GM12878 (cell line): ENCODE measurements around the gene TCF4. TPM values are rescaled to one million over a fixed set of nuclear protein-coding genes. Genes with fewer than 3 reads are reported as not detected.

Experiments used
- ATAC-seq: fragments of 200-7000 bp; cut with Tn5 transposase; 3 replicates; pipeline ENCODE4 v1.9.1; 2020; ENCODE audit warnings: mild to moderate bottlenecking, moderate library complexity
- BruUV-seq: library from RNA; stranded (reverse); fragments of 400-500 nt; replicated peaks from 2 replicates; lab custom pipeline; 2021; lab: Mats Ljungman, UMichigan
- CTCF ChIA-PET: fragments of 300-600 bp; sonication (Branson Sonifier 250); formaldehyde crosslinking; extraction: SDS; loops from one replicate; lab custom pipeline; 2021; ENCODE audit warnings: inconsistent platforms; lab: Yijun Ruan, JAX
- POLR2A ChIA-PET: fragments of 350-600 bp; formaldehyde crosslinking; extraction: SDS; loops from one replicate; lab custom pipeline; 2021; ENCODE audit warnings: inconsistent platforms; lab: Charles Lee
- RAD21 ChIA-PET: fragments of 300-600 bp; sonication (Branson Sonifier 250); formaldehyde crosslinking; loops from one replicate; lab custom pipeline; 2023; ENCODE audit warnings: antibody characterized with exemption; ENCODE audit not compliant: unreplicated experiment; lab: Charles Lee
- SMC1A ChIA-PET: fragments of 300-600 bp; sonication (Branson Sonifier 250); formaldehyde crosslinking; loops from one replicate; lab custom pipeline; 2023; ENCODE audit not compliant: unreplicated experiment, uncharacterized antibody; lab: Charles Lee
- DNase-seq: peaks from one replicate; pipeline ENCODE4 v3.0.0-alpha.2; 2011; ENCODE audit warnings: low read depth, low spot score
- FAIRE-seq: peaks from 3 replicates; lab custom pipeline; 2011; peaks lifted over from hg19 to GRCh38; lab: Jason Lieb, UNC
- H2AFZ ChIP-seq: 2 replicates; pipeline ENCODE4 v1.6.0; 2011; ENCODE audit warnings: low read depth, low read length, control low read depth; ENCODE audit not compliant: control insufficient read depth
- H3K27ac ChIP-seq: 2 replicates; pipeline ENCODE4 v1.5.1; 2011; ENCODE audit warnings: control low read depth; ENCODE audit not compliant: control insufficient read depth, insufficient read depth
- H3K27me3 ChIP-seq, 2 experiments: replicated peaks in 1 of 2; 2 replicates each; pipeline versions ENCODE4 v1.6.0 to v1.6.1; 2011; ENCODE audit warnings: low read length in 1 of 2; ENCODE audit not compliant: control insufficient read depth in 2 of 2, insufficient read depth in 2 of 2
- H3K36me3 ChIP-seq, 2 experiments: 2 replicates each; pipeline ENCODE4 v1.5.1; 2011; ENCODE audit warnings: low read length in 1 of 2; ENCODE audit not compliant: control insufficient read depth in 2 of 2, insufficient read depth in 2 of 2
- H3K4me1 ChIP-seq: 2 replicates; pipeline ENCODE4 v1.6.1; 2011; ENCODE audit warnings: mild to moderate bottlenecking, low read length, moderate library complexity, mixed read lengths; ENCODE audit not compliant: control insufficient read depth, insufficient read depth
- H3K4me2 ChIP-seq: 2 replicates; pipeline ENCODE4 v1.6.0; 2011; ENCODE audit warnings: control low read depth; ENCODE audit not compliant: control insufficient read depth, insufficient read depth
- H3K4me3 ChIP-seq: fragments of 200-600 bp; sonication (generic); 2 replicates; pipeline ENCODE4 v1.5.1; 2016
- H3K79me2 ChIP-seq: 2 replicates; pipeline ENCODE4 v1.6.0; 2011; ENCODE audit warnings: low read length; ENCODE audit not compliant: control insufficient read depth, insufficient read depth
- H3K9ac ChIP-seq: 2 replicates; pipeline ENCODE4 v1.8.0; 2011; ENCODE audit warnings: low read length, control low read depth, mixed read lengths; ENCODE audit not compliant: control insufficient read depth, insufficient read depth
- H3K9me3 ChIP-seq: replicated peaks from 3 replicates; pipeline ENCODE4 v1.5.1; 2011; ENCODE audit warnings: mild to moderate bottlenecking, low read length; ENCODE audit not compliant: control insufficient read depth, insufficient read depth
- H4K20me1 ChIP-seq: 2 replicates; pipeline ENCODE4 v1.6.0; 2011; ENCODE audit not compliant: control insufficient read depth, insufficient read depth
- CBX5 ChIP-seq: sonication (generic); IDR thresholded peaks from 2 replicates; pipeline ENCODE4 v1.6.1; 2016; ENCODE audit warnings: low read depth, moderate library complexity, mild to moderate bottlenecking, inconsistent platforms
- IRF4 ChIP-seq: IDR thresholded peaks from 2 replicates; pipeline ENCODE4 v1.6.1; 2011; ENCODE audit warnings: low read depth, low read length
- RBBP5 ChIP-seq: fragments of 200-600 bp; sonication (generic); conservative IDR thresholded peaks from 2 replicates; pipeline ENCODE4 v1.6.1; 2016
- RUNX3 ChIP-seq: IDR thresholded peaks from 2 replicates; pipeline ENCODE4 v1.6.1; 2012; ENCODE audit warnings: low read length, inconsistent platforms
- SMARCA5 ChIP-seq: fragments of 450-650 bp; IDR thresholded peaks from 2 replicates; pipeline ENCODE4 v1.6.1; 2017; ENCODE audit warnings: mild to moderate bottlenecking
- YBX1 ChIP-seq: fragments of 450-650 bp; IDR thresholded peaks from 2 replicates; pipeline ENCODE4 v1.6.1; 2016; ENCODE audit warnings: antibody characterized with exemption
- YY1 ChIP-seq: IDR thresholded peaks from 2 replicates; pipeline ENCODE4 v1.6.1; 2011; ENCODE audit warnings: low read depth, mild to moderate bottlenecking, low read length
- ZNF24 ChIP-seq: fragments of 450-650 bp; IDR thresholded peaks from 2 replicates; pipeline ENCODE4 v1.6.1; 2017; ENCODE audit warnings: antibody characterized with exemption, mild to moderate bottlenecking
- WGBS: methylation state at CpG from one replicate; pipeline ENCODE4 v1.1.6; 2016; ENCODE audit warnings: low lambda C conversion rate; ENCODE audit not compliant: insufficient replicate concordance, insufficient coverage; ENCODE audit errors: missing lambda C conversion rate; 5-methylcytosine and 5-hydroxymethylcytosine counted together
- in situ Hi-C: fragments of 300-500 bp; cut with MboI; formaldehyde crosslinking; loops from 9 replicates; pipeline ENCODE4 v1.14.3; 2018; ENCODE audit warnings: mixed read lengths
- intact Hi-C: fragments of 100-400 bp; cut with micrococcal nuclease; formaldehyde crosslinking; loops from one replicate; pipeline ENCODE4 v1.14.2; 2022; ENCODE audit not compliant: unreplicated experiment
- polyA plus RNA-seq, 11 experiments: library from polyadenylated mRNA; depleted of rRNA in 4 of 11; unstranded in 6 of 11; stranded (reverse) in 5 of 11; fragments of >200 nt; fragmentation: Nextera tagmentation in 4 of 11; fragmentation: Illumina TruSeq in 1 of 11; extraction: Ambion mirVana in 4 of 11; extraction: Trizol in 1 of 11; gene quantifications; 1 replicate in 1 of 11; 2 replicates in 10 of 11; pipeline versions ENCODE4 v1.2.1 to v1.2.3, GENCODE V29; 2011 to 2016; ENCODE audit warnings: inconsistent platforms in 2 of 11, missing spikeins in 2 of 11, low read depth in 1 of 11
- total RNA-seq, 4 experiments: library from RNA; depleted of rRNA in 3 of 4; stranded (reverse); fragments of >200 nt in 3 of 4; fragmentation: Illumina TruSeq in 1 of 4; extraction: Trizol in 1 of 4; gene quantifications; 2 replicates each; pipeline versions ENCODE4 v1.2.1 to v1.2.3, GENCODE V29; 2013 to 2021
- TF ChIP-seq, protein P1 (sequence below): IDR thresholded peaks from 2 replicates; pipeline ENCODE4 v1.6.1; 2012; ENCODE audit warnings: low read depth, low read length, improper control_type of control experiment
- TF ChIP-seq, protein P2 (sequence below): fragments of 150-350 bp; IDR thresholded peaks from 2 replicates; pipeline ENCODE4 v1.6.1; 2014; ENCODE audit warnings: mild to moderate bottlenecking, low read depth, low read length
- TF ChIP-seq, protein P3 (sequence below), 3 experiments: IDR thresholded peaks in 2 of 3; conservative IDR thresholded peaks in 1 of 3; 2 replicates each; pipeline ENCODE4 v1.5.1; 2011; ENCODE audit warnings: low read depth in 3 of 3, low read length in 3 of 3, mild to moderate bottlenecking in 3 of 3, control low read depth in 2 of 3, moderate library complexity in 2 of 3, inconsistent platforms in 1 of 3, mixed read lengths in 1 of 3; ENCODE audit not compliant: control insufficient read depth in 2 of 3, insufficient read depth in 1 of 3; ENCODE audit errors: extremely low read depth in 1 of 3
- TF ChIP-seq, protein P4 (sequence below): fragments of 450-650 bp; IDR thresholded peaks from 2 replicates; pipeline ENCODE4 v1.6.1; 2017; ENCODE audit warnings: mild to moderate bottlenecking, moderate library complexity

TCF4 gene
- total and polyA plus RNA-seq, 10 of the 15 experiments (the other 5 are each of a cell fraction or from before 2014, with no cell fraction given): 15.2 to 94.0 (median 31.5) TPM

DNA sequence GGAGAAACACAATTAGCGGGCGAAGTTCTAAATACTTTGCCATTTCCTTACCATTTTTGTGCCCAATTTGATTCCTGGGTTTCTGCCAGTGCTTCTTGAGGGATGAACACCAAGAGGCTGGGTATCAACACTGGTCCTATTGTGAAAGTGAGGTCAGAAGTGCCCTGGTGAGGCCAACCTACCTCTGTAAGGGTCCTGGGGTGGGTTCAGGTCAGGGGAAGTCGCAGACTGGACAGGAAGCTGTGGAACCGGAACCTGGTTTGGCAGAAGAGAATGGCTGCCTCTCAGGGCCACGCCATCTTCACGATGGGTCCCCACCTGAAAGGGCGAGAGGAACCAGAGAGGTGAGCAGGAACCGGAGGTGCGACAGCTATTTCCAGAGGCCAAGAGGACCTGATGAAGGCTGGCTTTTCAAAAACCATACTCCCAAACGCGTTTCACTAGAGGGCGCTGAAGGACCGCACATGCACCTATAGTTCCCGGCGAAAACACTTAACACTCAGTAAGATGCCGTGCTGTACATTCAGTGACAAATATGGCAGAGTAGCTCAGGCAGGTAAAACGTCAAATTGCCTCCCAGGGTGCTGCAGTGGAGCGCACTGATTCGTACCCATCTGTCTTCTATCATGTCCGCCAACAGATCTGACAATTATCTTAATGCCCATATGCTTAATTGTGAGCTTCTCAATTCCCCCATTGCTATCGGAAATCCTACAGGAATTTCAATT lies 353.5 kb downstream of the TCF4 start:
- ChIA-PET SMC1A (interaction anchor here (0.5 to 9.0 kb wide), 62 partner anchors 8 to 1340 kb away, joined by 3 to 98 read pairs (median 4); no protein-coding TSS in a partner anchor), RAD21 (interaction anchor here (0.6 to 5.3 kb wide), 41 partner anchors 9 to 1342 kb away, joined by 3 to 60 read pairs (median 4); no protein-coding TSS in a partner anchor), CTCF (interaction anchor here (0.6 to 10.8 kb wide), 80 partner anchors 8 to 1368 kb away, joined by 3 to 153 read pairs (median 4); no protein-coding TSS in a partner anchor), POLR2A (interaction anchor here (0.6 to 1.5 kb wide), 5 partner anchors 24 to 109 kb away, joined by 3 to 6 read pairs (median 4); no protein-coding TSS in a partner anchor)
- WGBS: 31% methylated on average over 21 of the region's 21 CpGs
- no peak overlapping the region for H3K4me2 ChIP-seq
- H2AFZ ChIP-seq: no peak overlapping the region
- no peaks in the 10 kb centered on the region; the same call in none of the 2 replicates for H3K79me2 ChIP-seq
- H3K27ac ChIP-seq: no peak overlapping the region
- H4K20me1 ChIP-seq: no peaks in the 10 kb centered on the region
- no peaks in the 10 kb centered on the region for H3K27me3 ChIP-seq
- H3K9ac ChIP-seq: no peak overlapping the region
- no peaks in the 10 kb centered on the region for H3K9me3 ChIP-seq
- in situ Hi-C loops (loop anchor here (10.0 kb wide), 3 partner anchors 170 to 1340 kb away; no protein-coding TSS in a partner anchor), intact Hi-C loops (loop anchor here (1.0 to 10.0 kb wide), 5 partner anchors 41 to 340 kb away; no protein-coding TSS in a partner anchor)
- H3K36me3 ChIP-seq: peaks cover 16 to 23% of the 10 kb centered on the region in 2 experiments
- peak; percentile 53 for DNase-seq
- ATAC-seq: peak; percentile 87
- no TSS peak for BruUV-seq
- peak; percentile 92 for FAIRE-seq
- no peak overlapping the region for H3K4me3 ChIP-seq
- peaks cover 19% of the 10 kb centered on the region for H3K4me1 ChIP-seq
- TF ChIP-seq, protein P1, sequence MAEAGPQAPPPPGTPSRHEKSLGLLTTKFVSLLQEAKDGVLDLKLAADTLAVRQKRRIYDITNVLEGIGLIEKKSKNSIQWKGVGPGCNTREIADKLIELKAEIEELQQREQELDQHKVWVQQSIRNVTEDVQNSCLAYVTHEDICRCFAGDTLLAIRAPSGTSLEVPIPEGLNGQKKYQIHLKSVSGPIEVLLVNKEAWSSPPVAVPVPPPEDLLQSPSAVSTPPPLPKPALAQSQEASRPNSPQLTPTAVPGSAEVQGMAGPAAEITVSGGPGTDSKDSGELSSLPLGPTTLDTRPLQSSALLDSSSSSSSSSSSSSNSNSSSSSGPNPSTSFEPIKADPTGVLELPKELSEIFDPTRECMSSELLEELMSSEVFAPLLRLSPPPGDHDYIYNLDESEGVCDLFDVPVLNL: no peak
- TF ChIP-seq RUNX3: peak; percentile 48
- TF ChIP-seq SMARCA5: 0 out of 2 replicates have a peak, but pooled peaks have one; percentile 68
- TF ChIP-seq, protein P2, sequence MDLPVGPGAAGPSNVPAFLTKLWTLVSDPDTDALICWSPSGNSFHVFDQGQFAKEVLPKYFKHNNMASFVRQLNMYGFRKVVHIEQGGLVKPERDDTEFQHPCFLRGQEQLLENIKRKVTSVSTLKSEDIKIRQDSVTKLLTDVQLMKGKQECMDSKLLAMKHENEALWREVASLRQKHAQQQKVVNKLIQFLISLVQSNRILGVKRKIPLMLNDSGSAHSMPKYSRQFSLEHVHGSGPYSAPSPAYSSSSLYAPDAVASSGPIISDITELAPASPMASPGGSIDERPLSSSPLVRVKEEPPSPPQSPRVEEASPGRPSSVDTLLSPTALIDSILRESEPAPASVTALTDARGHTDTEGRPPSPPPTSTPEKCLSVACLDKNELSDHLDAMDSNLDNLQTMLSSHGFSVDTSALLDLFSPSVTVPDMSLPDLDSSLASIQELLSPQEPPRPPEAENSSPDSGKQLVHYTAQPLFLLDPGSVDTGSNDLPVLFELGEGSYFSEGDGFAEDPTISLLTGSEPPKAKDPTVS: no peak
- TF ChIP-seq YY1: peak; percentile 80
- 0 out of 2 replicates have a peak, but pooled peaks have one; percentile 28 for TF ChIP-seq ZNF24
- TF ChIP-seq, protein P3, sequence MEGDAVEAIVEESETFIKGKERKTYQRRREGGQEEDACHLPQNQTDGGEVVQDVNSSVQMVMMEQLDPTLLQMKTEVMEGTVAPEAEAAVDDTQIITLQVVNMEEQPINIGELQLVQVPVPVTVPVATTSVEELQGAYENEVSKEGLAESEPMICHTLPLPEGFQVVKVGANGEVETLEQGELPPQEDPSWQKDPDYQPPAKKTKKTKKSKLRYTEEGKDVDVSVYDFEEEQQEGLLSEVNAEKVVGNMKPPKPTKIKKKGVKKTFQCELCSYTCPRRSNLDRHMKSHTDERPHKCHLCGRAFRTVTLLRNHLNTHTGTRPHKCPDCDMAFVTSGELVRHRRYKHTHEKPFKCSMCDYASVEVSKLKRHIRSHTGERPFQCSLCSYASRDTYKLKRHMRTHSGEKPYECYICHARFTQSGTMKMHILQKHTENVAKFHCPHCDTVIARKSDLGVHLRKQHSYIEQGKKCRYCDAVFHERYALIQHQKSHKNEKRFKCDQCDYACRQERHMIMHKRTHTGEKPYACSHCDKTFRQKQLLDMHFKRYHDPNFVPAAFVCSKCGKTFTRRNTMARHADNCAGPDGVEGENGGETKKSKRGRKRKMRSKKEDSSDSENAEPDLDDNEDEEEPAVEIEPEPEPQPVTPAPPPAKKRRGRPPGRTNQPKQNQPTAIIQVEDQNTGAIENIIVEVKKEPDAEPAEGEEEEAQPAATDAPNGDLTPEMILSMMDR (IDR thresholded peaks at IDR 0.05 in 2 of 3, conservative IDR thresholded peaks at IDR 0.05 in 1 of 3; ENCODE audit: control insufficient read depth in 2 of 3, extremely low read depth in 1 of 3, insufficient read depth in 1 of 3, low read depth in 3 of 3, low read length in 3 of 3): peak; percentile 81 to 95 (median 86)
- 0 out of 2 replicates have a peak, but pooled peaks have one; percentile 36 for TF ChIP-seq CBX5
- TF ChIP-seq, protein P4, sequence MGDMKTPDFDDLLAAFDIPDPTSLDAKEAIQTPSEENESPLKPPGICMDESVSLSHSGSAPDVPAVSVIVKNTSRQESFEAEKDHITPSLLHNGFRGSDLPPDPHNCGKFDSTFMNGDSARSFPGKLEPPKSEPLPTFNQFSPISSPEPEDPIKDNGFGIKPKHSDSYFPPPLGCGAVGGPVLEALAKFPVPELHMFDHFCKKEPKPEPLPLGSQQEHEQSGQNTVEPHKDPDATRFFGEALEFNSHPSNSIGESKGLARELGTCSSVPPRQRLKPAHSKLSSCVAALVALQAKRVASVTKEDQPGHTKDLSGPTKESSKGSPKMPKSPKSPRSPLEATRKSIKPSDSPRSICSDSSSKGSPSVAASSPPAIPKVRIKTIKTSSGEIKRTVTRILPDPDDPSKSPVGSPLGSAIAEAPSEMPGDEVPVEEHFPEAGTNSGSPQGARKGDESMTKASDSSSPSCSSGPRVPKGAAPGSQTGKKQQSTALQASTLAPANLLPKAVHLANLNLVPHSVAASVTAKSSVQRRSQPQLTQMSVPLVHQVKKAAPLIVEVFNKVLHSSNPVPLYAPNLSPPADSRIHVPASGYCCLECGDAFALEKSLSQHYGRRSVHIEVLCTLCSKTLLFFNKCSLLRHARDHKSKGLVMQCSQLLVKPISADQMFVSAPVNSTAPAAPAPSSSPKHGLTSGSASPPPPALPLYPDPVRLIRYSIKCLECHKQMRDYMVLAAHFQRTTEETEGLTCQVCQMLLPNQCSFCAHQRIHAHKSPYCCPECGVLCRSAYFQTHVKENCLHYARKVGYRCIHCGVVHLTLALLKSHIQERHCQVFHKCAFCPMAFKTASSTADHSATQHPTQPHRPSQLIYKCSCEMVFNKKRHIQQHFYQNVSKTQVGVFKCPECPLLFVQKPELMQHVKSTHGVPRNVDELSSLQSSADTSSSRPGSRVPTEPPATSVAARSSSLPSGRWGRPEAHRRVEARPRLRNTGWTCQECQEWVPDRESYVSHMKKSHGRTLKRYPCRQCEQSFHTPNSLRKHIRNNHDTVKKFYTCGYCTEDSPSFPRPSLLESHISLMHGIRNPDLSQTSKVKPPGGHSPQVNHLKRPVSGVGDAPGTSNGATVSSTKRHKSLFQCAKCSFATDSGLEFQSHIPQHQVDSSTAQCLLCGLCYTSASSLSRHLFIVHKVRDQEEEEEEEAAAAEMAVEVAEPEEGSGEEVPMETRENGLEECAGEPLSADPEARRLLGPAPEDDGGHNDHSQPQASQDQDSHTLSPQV: 0 out of 2 replicates have a peak, but pooled peaks have one; percentile 23
- no peak for TF ChIP-seq RBBP5
- no peak for TF ChIP-seq YBX1
- 0 out of 2 replicates have a peak, but pooled peaks have one; percentile 41 for TF ChIP-seq IRF4
